Ascending aorta (tissue), 2 donors: ENCODE data around the gene SLC25A42. TPM values are rescaled to one million over a fixed set of nuclear protein-coding genes. Genes with fewer than 3 reads are reported as not detected.

Experiments used
- DNase-seq, 2 donors: peaks; one replicate each; pipeline ENCODE4 v3.0.0-alpha.2; 2019; ENCODE audit warnings: low spot score in 2 of 2
- H3K27ac ChIP-seq, 2 donors: fragments of 200-600 bp; sonication (generic); one replicate each; pipeline ENCODE4 v1.5.1; 2016 to 2017; ENCODE audit warnings: mild to moderate bottlenecking in 1 of 2
- H3K27me3 ChIP-seq: fragments of 200-600 bp; sonication (generic); one replicate; pipeline ENCODE4 v1.5.1; 2017
- H3K36me3 ChIP-seq, 2 donors: fragments of 200-600 bp; sonication (generic); one replicate each; pipeline ENCODE4 v1.5.1; 2016
- H3K4me1 ChIP-seq, 2 donors: fragments of 200-600 bp; sonication (generic); one replicate each; pipeline ENCODE4 v1.5.1; 2016 to 2017; ENCODE audit warnings: mild to moderate bottlenecking in 1 of 2
- H3K4me3 ChIP-seq, 2 donors: fragments of 200-600 bp; sonication (generic); one replicate each; pipeline ENCODE4 v1.5.1; 2016 to 2017; ENCODE audit warnings: mild to moderate bottlenecking in 1 of 2
- H3K9me3 ChIP-seq, 2 donors: fragments of 200-600 bp; sonication (generic); one replicate each; pipeline ENCODE4 v1.5.1; 2016
- CTCF ChIP-seq, 3 experiments: fragments of 200-600 bp in 2 of 3; fragments of 450-650 bp in 1 of 3; sonication (generic) in 2 of 3; IDR thresholded peaks; one replicate each; pipeline ENCODE4 v1.5.1; 2016 to 2019; ENCODE audit warnings: antibody characterized with exemption in 3 of 3, mild to moderate bottlenecking in 1 of 3, moderate library complexity in 1 of 3
- intact Hi-C: fragments of 100-400 bp; cut with DNase I; formaldehyde crosslinking; loops from one replicate; pipeline ENCODE4 v1.15.1; 2023
- total RNA-seq: library from RNA; depleted of rRNA; stranded (reverse); fragments of >200 nt; gene quantifications from one replicate; pipeline ENCODE4 v1.1.0, GENCODE V29; 2016

The SLC25A42 gene
- total RNA-seq, 1 donor from 2014 or later, result 8.9 TPM

- Histone ChIP-seq H3K4me1 (peaks cover 0 to 12% of the 10 kb centered on the region in 2 donors), H3K36me3 (peaks cover 4 to 24% of the 10 kb centered on the region in 2 donors), H3K9me3 (no peaks in the 10 kb centered on the region), H3K27ac (no peak overlapping the region), H3K27me3 (no peaks in the 10 kb centered on the region), H3K4me3 (no peak overlapping the region)
- intact Hi-C loops, result loop anchor here (5.0 kb wide), 1 partner anchor 132 kb away; the partner anchor contains the start of genes BORCS8 and RFXANK
- no peak for DNase-seq
- TF ChIP-seq CTCF (IDR thresholded peaks at IDR 0.05), result no peak
Measured at GRCh38 chr19:19059837-19060611, 3.8 kb upstream of the SLC25A42 start.

- Histone ChIP-seq H3K27me3 (no peaks in the 10 kb centered on the region), H3K4me3 (no peak overlapping the region), H3K27ac (no peak overlapping the region), H3K4me1 (peaks cover 0 to 21% of the 10 kb centered on the region in 2 donors), H3K36me3 (peaks cover 0 to 16% of the 10 kb centered on the region in 2 donors), H3K9me3 (no peaks in the 10 kb centered on the region)
- intact Hi-C loops, result loop anchor here (5.0 kb wide), 1 partner anchor 131 kb away; the partner anchor contains the start of genes BORCS8 and RFXANK
- no peak for TF ChIP-seq CTCF (IDR thresholded peaks at IDR 0.05)
- DNase-seq, result no peak
Measured at GRCh38 chr19:19061506-19061905, 2.3 kb upstream of the SLC25A42 start.

- H3K27ac ChIP-seq, result peak overlapping the region; percentile 57 to 63
- peaks cover 0 to 21% of the 10 kb centered on the region in 2 donors for H3K4me1 ChIP-seq
- intact Hi-C loops, result loop anchor here (1.0 to 5.0 kb wide), 3 partner anchors 22 to 130 kb away; partner anchors contain the start of genes ARMC6, BORCS8, RFXANK and SUGP2
- H3K27me3 ChIP-seq, result no peaks in the 10 kb centered on the region
- no peaks in the 10 kb centered on the region for H3K9me3 ChIP-seq
- no peak for TF ChIP-seq CTCF (IDR thresholded peaks at IDR 0.05)
- no peak for DNase-seq
- peaks cover 0 to 6% of the 10 kb centered on the region in 2 donors for H3K36me3 ChIP-seq
- H3K4me3 ChIP-seq, result peak overlapping the region; percentile 47 to 61
Measured at GRCh38 chr19:19062454-19063182, 1.2 kb upstream of the SLC25A42 start.

- DNase-seq, result no peak
- H3K36me3 ChIP-seq, result no peaks in the 10 kb centered on the region
- no peaks in the 10 kb centered on the region for H3K9me3 ChIP-seq
- no peaks in the 10 kb centered on the region for H3K27me3 ChIP-seq
- peak; percentile 15 to 25 (median 16) for TF ChIP-seq CTCF (IDR thresholded peaks at IDR 0.05)
- H3K27ac ChIP-seq, result peak overlapping the region; percentile 62 to 78
- H3K4me3 ChIP-seq, result peak overlapping the region; percentile 81 to 95
- peaks cover 0 to 25% of the 10 kb centered on the region in 2 donors for H3K4me1 ChIP-seq
- intact Hi-C loops, result loop anchor here (1.0 to 5.0 kb wide), 2 partner anchors 74 to 128 kb away; partner anchors contain the start of genes BORCS8, RFXANK and TMEM161A
Measured at GRCh38 chr19:19064098-19064722, 416 bp downstream of the SLC25A42 start.
